HT1080 (cell line): ENCODE measurements around the gene TRAPPC11. TPM values are rescaled to one million over a fixed set of nuclear protein-coding genes. Genes with fewer than 3 reads are reported as not detected.

Source experiments
- DNase-seq: peaks from one replicate; pipeline ENCODE4 v3.0.0-alpha.2; 2015; ENCODE audit warnings: low read depth
- total RNA-seq: library from RNA; depleted of rRNA; stranded (reverse); fragments of >200 nt; shearing (Covaris generic); gene quantifications from 2 replicates; pipeline ENCODE4 v1.2.3, GENCODE V29; 2014

TRAPPC11 gene
- total RNA-seq, 1 experiment from 2014 or later: 15.4 TPM

GRCh38 chr4:183636923-183637322 is 22.2 kb upstream of the TRAPPC11 start:
- DNase-seq: peak; percentile 17

- peak; percentile 60 for DNase-seq
Measured at GRCh38 chr4:183637461-183637860, 21.6 kb upstream of the TRAPPC11 start.

GRCh38 chr4:183638436-183638835 is 20.7 kb upstream of the TRAPPC11 start:
- no peak for DNase-seq

GRCh38 chr4:183639291-183639690 is 19.8 kb upstream of the TRAPPC11 start:
- DNase-seq: no peak

GRCh38 chr4:183645326-183645725 is 13.8 kb upstream of the TRAPPC11 start:
- DNase-seq: no peak

GRCh38 chr4:183657564-183657963 is 1.5 kb upstream of the TRAPPC11 start:
- no peak for DNase-seq

GRCh38 chr4:183658362-183659028 is 598 bp upstream of the TRAPPC11 start:
- DNase-seq: peak; percentile 29

- DNase-seq: no peak
Measured at GRCh38 chr4:183659872-183660242, 764 bp downstream of the TRAPPC11 start.

GRCh38 chr4:183666088-183666487 is 7.0 kb downstream of the TRAPPC11 start:
- DNase-seq: no peak

- no peak for DNase-seq
Measured at GRCh38 chr4:183670251-183670650, 11.2 kb downstream of the TRAPPC11 start.

- no peak for DNase-seq
Measured at GRCh38 chr4:183670960-183671555, 12.0 kb downstream of the TRAPPC11 start.

- DNase-seq: no peak
Measured at GRCh38 chr4:183674153-183674552, 15.1 kb downstream of the TRAPPC11 start.

- no peak for DNase-seq
Measured at GRCh38 chr4:183675625-183676024, 16.5 kb downstream of the TRAPPC11 start.

- DNase-seq: no peak
Measured at GRCh38 chr4:183681119-183681518, 22.0 kb downstream of the TRAPPC11 start.

- no peak for DNase-seq
Measured at GRCh38 chr4:183686461-183686860, 27.4 kb downstream of the TRAPPC11 start.

GRCh38 chr4:183688216-183688615 is 29.1 kb downstream of the TRAPPC11 start:
- DNase-seq: no peak

GRCh38 chr4:183691006-183691405 is 31.9 kb downstream of the TRAPPC11 start:
- no peak for DNase-seq

GRCh38 chr4:183691897-183692296 is 32.8 kb downstream of the TRAPPC11 start:
- no peak for DNase-seq

- no peak for DNase-seq
Measured at GRCh38 chr4:183698909-183699308, 39.8 kb downstream of the TRAPPC11 start.

GRCh38 chr4:183700407-183700806 is 41.3 kb downstream of the TRAPPC11 start:
- DNase-seq: no peak

GRCh38 chr4:183702492-183702891 is 43.4 kb downstream of the TRAPPC11 start:
- DNase-seq: no peak

GRCh38 chr4:183714626-183715025 is 55.5 kb downstream of the TRAPPC11 start:
- no peak for DNase-seq

GRCh38 chr4:183716302-183716701 is 57.2 kb downstream of the TRAPPC11 start:
- DNase-seq: no peak
